ENCODE results near the gene CFAP43. TPM values are rescaled to one million over a fixed set of nuclear protein-coding genes. Genes with fewer than 3 reads are reported as not detected.

The CFAP43 gene
- total RNA-seq, 1 experiment from 2014 or later, result not detected

- no peak for DNase-seq
- Histone ChIP-seq H3K27me3 (no peaks in the 10 kb centered on the region), H3K4me3 (no peak overlapping the region), H3K9me3 (peaks cover 8% of the 10 kb centered on the region; the same call in 1 of the 2 replicates), H3K36me3 (no peaks in the 10 kb centered on the region)
These were observed 132.2 kb downstream of the CFAP43 start for GRCh38 chr10:104099941-104100340.

GRCh38 chr10:104099269-104099668 is 132.9 kb downstream of the CFAP43 start:
- no peak overlapping the region for H3K4me3 ChIP-seq
- no peaks in the 10 kb centered on the region for H3K27me3 ChIP-seq
- no peaks in the 10 kb centered on the region for H3K36me3 ChIP-seq
- peaks cover 8% of the 10 kb centered on the region; the same call in 1 of the 2 replicates for H3K9me3 ChIP-seq
- DNase-seq, result no peak

DNA sequence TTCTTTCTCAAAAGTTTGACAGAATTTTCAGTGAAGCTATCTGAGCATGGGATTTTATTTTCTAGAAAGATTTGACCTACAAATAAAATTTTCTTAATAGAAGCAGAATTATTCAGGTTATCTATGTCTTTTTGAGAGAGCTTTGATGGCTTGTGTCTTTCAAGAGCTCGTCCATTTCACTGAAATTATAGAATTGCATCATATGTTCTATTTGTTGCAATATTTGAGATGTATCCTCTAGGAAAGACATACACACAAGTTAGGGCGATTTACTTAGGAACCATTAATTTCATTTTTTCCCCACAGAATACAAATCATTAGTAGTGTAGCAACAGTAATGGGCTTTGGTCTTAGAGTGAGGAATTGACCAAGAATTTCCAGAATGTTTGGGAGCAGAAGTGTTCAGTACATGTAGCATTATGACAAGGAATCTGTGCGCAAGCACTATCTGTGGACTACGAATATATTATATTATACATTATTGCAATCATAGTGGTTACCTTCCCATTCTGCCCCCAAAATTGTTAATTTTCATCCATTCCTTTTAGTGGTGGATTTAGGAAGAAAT is 133.7 kb downstream of the CFAP43 start:
- DNase-seq, result no peak
- Histone ChIP-seq H3K27me3 (no peaks in the 10 kb centered on the region), H3K4me3 (no peak overlapping the region)

GRCh38 chr10:104096692-104097091 is 135.5 kb downstream of the CFAP43 start:
- Histone ChIP-seq H3K36me3 (no peaks in the 10 kb centered on the region), H3K9me3 (peaks cover 19% of the 10 kb centered on the region), H3K4me3 (no peak overlapping the region), H3K27me3 (no peaks in the 10 kb centered on the region)
- DNase-seq, result no peak

More for the DNA sequence above, 133.7 kb downstream of the CFAP43 start:
- Histone ChIP-seq H3K36me3 (no peaks in the 10 kb centered on the region), H3K9me3 (peaks cover 13% of the 10 kb centered on the region)

- DNase-seq, result no peak
- Histone ChIP-seq H3K36me3 (no peaks in the 10 kb centered on the region), H3K4me3 (no peak overlapping the region), H3K27me3 (no peaks in the 10 kb centered on the region), H3K9me3 (peaks cover 19% of the 10 kb centered on the region)
These were observed 139.4 kb downstream of the CFAP43 start for GRCh38 chr10:104092749-104093148.

- peaks cover 11% of the 10 kb centered on the region for H3K9me3 ChIP-seq
- H3K36me3 ChIP-seq, result no peaks in the 10 kb centered on the region
- DNase-seq, result no peak
- H3K27me3 ChIP-seq, result no peaks in the 10 kb centered on the region
- no peak overlapping the region for H3K4me3 ChIP-seq
These were observed 141.6 kb downstream of the CFAP43 start for GRCh38 chr10:104090611-104091010.

DNA sequence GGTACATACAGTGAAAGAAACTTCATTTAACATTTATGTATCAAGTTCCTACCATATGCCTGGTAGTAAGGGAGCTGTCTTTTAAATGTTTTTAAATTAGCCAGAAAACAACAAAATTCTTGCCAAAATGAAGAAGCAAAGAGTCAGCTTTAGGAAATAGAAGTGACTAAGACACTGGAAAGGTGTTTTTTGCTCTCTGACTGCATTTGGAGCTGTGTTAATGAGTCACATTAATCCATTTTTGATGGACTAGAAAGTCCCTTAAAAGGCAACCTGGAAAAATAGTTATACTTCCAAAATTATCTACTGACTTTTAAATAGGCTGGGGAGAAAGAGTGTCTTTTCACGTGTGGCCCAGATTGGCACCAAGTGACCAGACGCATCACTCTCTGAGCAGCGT is 142.5 kb downstream of the CFAP43 start:
- no peak for DNase-seq
- H3K36me3 ChIP-seq, result no peaks in the 10 kb centered on the region
- no peak overlapping the region for H3K4me3 ChIP-seq
- peaks cover 11% of the 10 kb centered on the region for H3K9me3 ChIP-seq
- no peaks in the 10 kb centered on the region for H3K27me3 ChIP-seq

DNA sequence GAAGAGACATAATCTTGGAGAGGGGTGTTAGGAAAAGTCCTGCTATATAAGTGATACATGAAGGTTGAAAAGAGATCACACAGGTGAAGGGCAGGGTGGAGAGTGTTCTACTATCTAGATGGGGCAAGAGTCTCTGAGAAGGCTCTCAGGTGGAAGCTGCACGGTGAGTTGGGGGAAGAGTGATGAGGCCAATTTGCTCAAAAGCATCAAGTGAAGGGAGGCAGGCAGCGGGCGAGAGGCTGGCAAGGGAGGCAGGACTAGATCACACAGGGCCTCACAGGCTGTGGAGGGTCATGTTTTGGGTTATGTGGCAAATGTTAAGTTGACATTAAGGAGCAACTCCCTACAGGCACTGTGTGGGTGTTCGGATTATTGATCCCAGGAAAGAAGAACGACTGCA is 143.9 kb downstream of the CFAP43 start:
- Histone ChIP-seq H3K36me3 (no peaks in the 10 kb centered on the region), H3K27me3 (no peaks in the 10 kb centered on the region), H3K9me3 (peaks cover 4% of the 10 kb centered on the region), H3K4me3 (no peak overlapping the region)
- no peak for DNase-seq

DNA sequence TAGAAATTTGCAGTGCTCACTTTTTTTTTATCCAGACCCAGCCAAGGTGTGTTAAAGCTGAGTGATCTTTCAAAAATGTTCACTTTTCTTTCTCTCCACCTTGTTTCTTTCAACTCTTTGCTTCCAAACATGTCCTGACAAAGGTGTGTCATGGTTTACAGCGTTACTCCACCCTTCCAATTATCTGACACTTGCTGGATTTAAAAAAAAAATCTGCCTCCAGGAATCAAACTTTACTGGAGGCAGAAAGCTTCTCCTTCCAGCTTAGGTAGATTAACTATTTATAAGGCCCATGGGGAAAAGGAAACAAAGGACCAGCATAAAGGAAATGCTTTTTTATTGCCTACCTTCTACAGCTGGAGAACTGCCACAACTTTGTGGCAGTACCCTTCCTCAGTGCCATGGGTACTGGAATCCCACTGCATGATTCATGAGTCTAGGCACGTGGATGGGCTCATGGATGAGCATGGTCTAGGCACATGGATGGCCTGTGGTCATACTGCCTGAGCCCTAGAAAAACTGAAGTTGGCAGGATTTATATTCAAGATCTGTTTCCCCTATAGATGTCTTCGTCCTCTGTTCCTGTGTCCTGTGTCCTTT is 146.3 kb downstream of the CFAP43 start, which contains the start of gene COL17A1:
Gene COL17A1, minus strand, starts transcription at position 80 of the 600 bp plus-strand sequence. CDS start 5,207 bp downstream, outside the sequence.
- Histone ChIP-seq H3K4me3 (no peak within 1 kb of the TSS), H3K36me3 (no peaks in the 10 kb centered on the region), H3K27me3 (no peaks in the 10 kb centered on the region), H3K9me3 (no peaks in the 10 kb centered on the region)
- DNase-seq, result no peak

- Histone ChIP-seq H3K27me3 (no peaks in the 10 kb centered on the region), H3K36me3 (no peaks in the 10 kb centered on the region), H3K9me3 (no peaks in the 10 kb centered on the region), H3K4me3 (no peak overlapping the region)
- DNase-seq, result no peak
These were observed 147.6 kb downstream of the CFAP43 start for GRCh38 chr10:104084482-104085142.

DNA sequence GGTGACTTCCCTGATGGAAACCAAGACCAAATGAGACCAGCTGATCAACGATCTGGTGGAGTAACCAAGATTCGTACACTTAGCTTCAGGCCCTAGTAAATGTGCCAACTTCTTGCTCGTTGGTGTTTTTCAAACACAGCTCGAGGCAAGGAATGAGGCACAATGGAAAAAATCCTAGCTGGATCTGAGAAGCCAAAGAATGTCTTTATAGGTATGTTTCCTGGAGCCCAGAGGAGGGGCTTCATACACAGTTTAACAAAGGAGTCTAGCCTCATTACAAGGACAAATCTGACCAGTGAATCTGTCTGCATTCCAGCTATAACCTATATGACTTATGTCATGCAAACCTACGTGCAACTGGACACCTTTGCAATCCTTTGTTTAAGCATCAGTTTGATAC is 150.2 kb downstream of the CFAP43 start:
- no peak for DNase-seq
- no peaks in the 10 kb centered on the region for H3K36me3 ChIP-seq
- H3K27me3 ChIP-seq, result no peaks in the 10 kb centered on the region

GRCh38 chr10:104080762-104081161 is 151.4 kb downstream of the CFAP43 start:
- DNase-seq, result no peak
- Histone ChIP-seq H3K9me3 (no peaks in the 10 kb centered on the region), H3K4me3 (no peak overlapping the region), H3K27me3 (no peaks in the 10 kb centered on the region), H3K36me3 (no peaks in the 10 kb centered on the region)

More for the DNA sequence above, 150.2 kb downstream of the CFAP43 start:
- Histone ChIP-seq H3K4me3 (no peak overlapping the region), H3K9me3 (no peaks in the 10 kb centered on the region)

Other genes starting within 250 kb of the CFAP43 start
- gene COL17A1, start 146.5 kb downstream of the CFAP43 start, total RNA-seq (2014; rRNA removed; shearing (Covaris generic); ENCODE audit: low replicate concordance), result 0.30 and 0.74 TPM in 2 replicates
- 6.6 and 11.1 TPM in 2 replicates for gene SFR1, start 110.2 kb downstream of the CFAP43 start, total RNA-seq (2014; rRNA removed; shearing (Covaris generic); ENCODE audit: low replicate concordance)
- gene GSTO1, start 22.5 kb upstream of the CFAP43 start, total RNA-seq (2014; rRNA removed; shearing (Covaris generic); ENCODE audit: low replicate concordance), result 191 and 245 TPM in 2 replicates
- gene GSTO2, start 36.8 kb upstream of the CFAP43 start, total RNA-seq (2014; rRNA removed; shearing (Covaris generic); ENCODE audit: low replicate concordance), result 0.62 and 1.8 TPM in 2 replicates
- 5.6 and 15.5 TPM in 2 replicates for gene ITPRIP, start 106.1 kb upstream of the CFAP43 start, total RNA-seq (2014; rRNA removed; shearing (Covaris generic); ENCODE audit: low replicate concordance)
- 0.05 and 0.20 TPM in 2 replicates for gene CFAP58, start 121.5 kb upstream of the CFAP43 start, total RNA-seq (2014; rRNA removed; shearing (Covaris generic); ENCODE audit: low replicate concordance)